ENCODE data around the gene GP1BB. TPM values are rescaled to one million over a fixed set of nuclear protein-coding genes. Genes with fewer than 3 reads are reported as not detected.

The GP1BB gene
- total RNA-seq, 4 donors from 2014 or later: 1.4 to 3.5 (median 2.3) TPM; not detected in 1

GRCh38 chr22:19750507-19751490 is 27.5 kb downstream of the GP1BB start:
- DNase-seq: no peak
- in situ Hi-C loops (cut with MboI; ENCODE audit: low sequenced_read_pairs in 4 of 4): no loop called here
- no peaks in the 10 kb centered on the region for H3K9me3 ChIP-seq
- ATAC-seq: no peak
- H3K4me1 ChIP-seq: peaks cover 10 to 24% of the 10 kb centered on the region in 2 donors
- H3K27ac ChIP-seq: peak overlapping the region in 2 of 4 donors; percentile 61 to 71
- H3K27me3 ChIP-seq: peaks cover 17 to 21% (median 18%) of the 10 kb centered on the region in 3 donors
- no peaks in the 10 kb centered on the region for H3K36me3 ChIP-seq
- intact Hi-C loops (cut with DNase I; ENCODE audit: low total_unique reads): no loop called here
- H3K4me3 ChIP-seq: no peak overlapping the region
- TF ChIP-seq POLR2A (IDR thresholded peaks at IDR 0.05): no peak
- TF ChIP-seq, protein P1, sequence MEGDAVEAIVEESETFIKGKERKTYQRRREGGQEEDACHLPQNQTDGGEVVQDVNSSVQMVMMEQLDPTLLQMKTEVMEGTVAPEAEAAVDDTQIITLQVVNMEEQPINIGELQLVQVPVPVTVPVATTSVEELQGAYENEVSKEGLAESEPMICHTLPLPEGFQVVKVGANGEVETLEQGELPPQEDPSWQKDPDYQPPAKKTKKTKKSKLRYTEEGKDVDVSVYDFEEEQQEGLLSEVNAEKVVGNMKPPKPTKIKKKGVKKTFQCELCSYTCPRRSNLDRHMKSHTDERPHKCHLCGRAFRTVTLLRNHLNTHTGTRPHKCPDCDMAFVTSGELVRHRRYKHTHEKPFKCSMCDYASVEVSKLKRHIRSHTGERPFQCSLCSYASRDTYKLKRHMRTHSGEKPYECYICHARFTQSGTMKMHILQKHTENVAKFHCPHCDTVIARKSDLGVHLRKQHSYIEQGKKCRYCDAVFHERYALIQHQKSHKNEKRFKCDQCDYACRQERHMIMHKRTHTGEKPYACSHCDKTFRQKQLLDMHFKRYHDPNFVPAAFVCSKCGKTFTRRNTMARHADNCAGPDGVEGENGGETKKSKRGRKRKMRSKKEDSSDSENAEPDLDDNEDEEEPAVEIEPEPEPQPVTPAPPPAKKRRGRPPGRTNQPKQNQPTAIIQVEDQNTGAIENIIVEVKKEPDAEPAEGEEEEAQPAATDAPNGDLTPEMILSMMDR (IDR thresholded peaks at IDR 0.05 in 4 of 5, conservative IDR thresholded peaks at IDR 0.05 in 1 of 5): no peak

GRCh38 chr22:19751497-19752245 is 28.3 kb downstream of the GP1BB start:
- Histone ChIP-seq H3K36me3 (no peaks in the 10 kb centered on the region), H3K4me3 (no peak overlapping the region), H3K27me3 (peaks cover 25 to 29% (median 25%) of the 10 kb centered on the region in 3 donors), H3K27ac (no peak overlapping the region), H3K9me3 (no peaks in the 10 kb centered on the region), H3K4me1 (peaks cover 4 to 16% of the 10 kb centered on the region in 2 donors)
- intact Hi-C loops (cut with DNase I; ENCODE audit: low total_unique reads) (no loop called here), in situ Hi-C loops (cut with MboI; ENCODE audit: low sequenced_read_pairs in 4 of 4) (no loop called here)
- no peak for DNase-seq
- ATAC-seq: no peak
- TF ChIP-seq, protein P1 (IDR thresholded peaks at IDR 0.05 in 4 of 5, conservative IDR thresholded peaks at IDR 0.05 in 1 of 5): no peak

GRCh38 chr22:19753090-19753842 is 29.9 kb downstream of the GP1BB start:
- H3K27me3 ChIP-seq: peaks cover 25 to 33% (median 25%) of the 10 kb centered on the region in 3 donors
- no peaks in the 10 kb centered on the region for H3K9me3 ChIP-seq
- in situ Hi-C loops (cut with MboI; ENCODE audit: low sequenced_read_pairs in 4 of 4): no loop called here
- no peaks in the 10 kb centered on the region for H3K36me3 ChIP-seq
- no peak for TF ChIP-seq POLR2A (IDR thresholded peaks at IDR 0.05)
- TF ChIP-seq, protein P1 (IDR thresholded peaks at IDR 0.05 in 4 of 5, conservative IDR thresholded peaks at IDR 0.05 in 1 of 5): no peak
- intact Hi-C loops (cut with DNase I; ENCODE audit: low total_unique reads): no loop called here
- peaks cover 4 to 16% of the 10 kb centered on the region in 2 donors for H3K4me1 ChIP-seq
- ATAC-seq (no peak), DNase-seq (no peak)
- no peak overlapping the region for H3K27ac ChIP-seq
- no peak overlapping the region for H3K4me3 ChIP-seq

GRCh38 chr22:19753996-19754700 is 30.8 kb downstream of the GP1BB start:
- no peak for TF ChIP-seq POLR2A (IDR thresholded peaks at IDR 0.05)
- in situ Hi-C loops (cut with MboI; ENCODE audit: low sequenced_read_pairs in 4 of 4) (no loop called here), intact Hi-C loops (cut with DNase I; ENCODE audit: low total_unique reads) (no loop called here)
- Histone ChIP-seq H3K9me3 (no peaks in the 10 kb centered on the region), H3K27me3 (peaks cover 25 to 33% (median 29%) of the 10 kb centered on the region in 3 donors), H3K4me1 (peaks cover 4 to 11% of the 10 kb centered on the region in 2 donors), H3K4me3 (no peak overlapping the region), H3K27ac (no peak overlapping the region), H3K36me3 (no peaks in the 10 kb centered on the region)
- DNase-seq (no peak), ATAC-seq (no peak)
